Measurements from ENCODE around the gene KLHDC7A.

KLHDC7A gene

GRCh38 chr1:18515120-18515667 lies 34.5 kb downstream of the KLHDC7A start:
- H3K4me1 Mint-ChIP-seq = peaks cover 13% of the 10 kb centered on the region
- H3K27me3 Mint-ChIP-seq (ENCODE audit: low read depth) = peaks cover 9% of the 10 kb centered on the region
- H3K9me3 Mint-ChIP-seq = peaks cover 19% of the 10 kb centered on the region
- no peak for TF ChIP-seq CTCF (IDR thresholded peaks at IDR 0.05; ENCODE audit: unreplicated experiment in 3 of 3)
- H3K36me3 Mint-ChIP-seq (ENCODE audit: low read depth) = peaks cover 7% of the 10 kb centered on the region
- no peak overlapping the region for H3K4me3 Mint-ChIP-seq
- H3K27ac Mint-ChIP-seq = peak overlapping the region in 1 of 3 experiments; percentile 55

- Mint-ChIP-seq H3K4me3 (no peak overlapping the region), H3K27ac (no peak overlapping the region), H3K4me1 (peaks cover 11% of the 10 kb centered on the region), H3K36me3 (ENCODE audit: low read depth) (peaks cover 7% of the 10 kb centered on the region), H3K9me3 (peaks cover 19% of the 10 kb centered on the region), H3K27me3 (ENCODE audit: low read depth) (peaks cover 14% of the 10 kb centered on the region)
- no peak for TF ChIP-seq CTCF (IDR thresholded peaks at IDR 0.05; ENCODE audit: unreplicated experiment in 3 of 3)
These were observed 35.7 kb downstream of the KLHDC7A start for GRCh38 chr1:18516473-18516872.

- TF ChIP-seq CTCF (IDR thresholded peaks at IDR 0.05; ENCODE audit: unreplicated experiment in 3 of 3) = no peak
These were observed 45.9 kb downstream of the KLHDC7A start for GRCh38 chr1:18526436-18527275.

GRCh38 chr1:18527514-18527913 lies 46.8 kb downstream of the KLHDC7A start:
- TF ChIP-seq CTCF (IDR thresholded peaks at IDR 0.05; ENCODE audit: unreplicated experiment in 3 of 3) = no peak
- Mint-ChIP-seq H3K9me3 (no peaks in the 10 kb centered on the region), H3K4me1 (no peaks in the 10 kb centered on the region)

More at GRCh38 chr1:18526436-18527275, 45.9 kb downstream of the KLHDC7A start:
- no peaks in the 10 kb centered on the region for H3K36me3 Mint-ChIP-seq (ENCODE audit: low read depth)
- H3K27ac Mint-ChIP-seq = no peak overlapping the region
- H3K9me3 Mint-ChIP-seq = no peaks in the 10 kb centered on the region
- peaks cover 31% of the 10 kb centered on the region for H3K27me3 Mint-ChIP-seq (ENCODE audit: low read depth)
- no peak overlapping the region for H3K4me3 Mint-ChIP-seq
- no peaks in the 10 kb centered on the region for H3K4me1 Mint-ChIP-seq

GRCh38 chr1:18527921-18528320 lies 47.2 kb downstream of the KLHDC7A start:
- Mint-ChIP-seq H3K27me3 (ENCODE audit: low read depth) (peaks cover 37% of the 10 kb centered on the region), H3K27ac (no peak overlapping the region), H3K4me3 (no peak overlapping the region), H3K4me1 (peaks cover 3% of the 10 kb centered on the region), H3K36me3 (ENCODE audit: low read depth) (no peaks in the 10 kb centered on the region), H3K9me3 (no peaks in the 10 kb centered on the region)
- no peak for TF ChIP-seq CTCF (IDR thresholded peaks at IDR 0.05; ENCODE audit: unreplicated experiment in 3 of 3)

More at GRCh38 chr1:18527514-18527913, 46.8 kb downstream of the KLHDC7A start:
- no peak overlapping the region for H3K27ac Mint-ChIP-seq
- no peaks in the 10 kb centered on the region for H3K36me3 Mint-ChIP-seq (ENCODE audit: low read depth)
- no peak overlapping the region for H3K4me3 Mint-ChIP-seq
- H3K27me3 Mint-ChIP-seq (ENCODE audit: low read depth) = peaks cover 33% of the 10 kb centered on the region
